ENCODE data around the gene WRAP73. TPM values are rescaled to one million over a fixed set of nuclear protein-coding genes. Genes with fewer than 3 reads are reported as not detected.

WRAP73 gene
- total and polyA plus RNA-seq, 9 of the 15 experiments (the other 6 are each of a cell fraction or from before 2014, with no cell fraction given): 4.3 to 51.8 (median 30.1) TPM

DNA sequence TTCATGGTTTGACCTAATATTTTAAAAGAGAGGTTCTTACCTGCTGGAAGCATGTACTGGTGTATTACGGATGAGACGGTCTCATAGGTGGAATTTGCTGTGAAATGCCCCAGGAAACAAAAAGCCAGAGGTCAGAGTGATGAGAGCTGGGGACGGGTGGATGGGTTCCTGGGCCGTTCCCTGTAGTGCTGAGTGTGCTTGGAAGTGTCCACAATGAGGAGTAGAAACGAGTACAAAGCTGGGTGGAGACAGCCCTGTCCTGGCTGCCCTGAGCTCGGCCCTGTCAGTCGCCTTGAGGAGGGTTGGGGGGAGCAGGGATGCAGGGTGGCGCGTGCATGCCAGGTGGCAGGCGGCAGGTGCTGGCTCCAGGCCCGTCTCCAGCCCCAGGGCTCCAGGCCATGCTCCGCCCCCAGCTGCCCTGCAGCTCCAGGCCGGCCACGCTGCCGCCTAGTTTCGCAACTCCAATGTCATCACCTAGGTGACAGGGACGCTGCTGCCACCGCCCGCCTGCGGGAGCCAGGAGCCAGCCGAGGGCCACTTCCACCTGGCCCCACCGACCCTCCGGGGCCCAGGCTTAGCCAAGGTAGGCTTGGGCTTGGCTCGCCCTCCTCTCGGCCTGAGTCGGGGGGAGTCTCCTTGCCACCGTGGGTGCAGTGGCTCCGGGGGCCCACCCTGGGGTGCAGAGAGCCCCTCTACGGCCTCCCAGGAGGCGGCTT lies 18.8 kb upstream of the WRAP73 start (continued):
- TF ChIP-seq, protein P1, sequence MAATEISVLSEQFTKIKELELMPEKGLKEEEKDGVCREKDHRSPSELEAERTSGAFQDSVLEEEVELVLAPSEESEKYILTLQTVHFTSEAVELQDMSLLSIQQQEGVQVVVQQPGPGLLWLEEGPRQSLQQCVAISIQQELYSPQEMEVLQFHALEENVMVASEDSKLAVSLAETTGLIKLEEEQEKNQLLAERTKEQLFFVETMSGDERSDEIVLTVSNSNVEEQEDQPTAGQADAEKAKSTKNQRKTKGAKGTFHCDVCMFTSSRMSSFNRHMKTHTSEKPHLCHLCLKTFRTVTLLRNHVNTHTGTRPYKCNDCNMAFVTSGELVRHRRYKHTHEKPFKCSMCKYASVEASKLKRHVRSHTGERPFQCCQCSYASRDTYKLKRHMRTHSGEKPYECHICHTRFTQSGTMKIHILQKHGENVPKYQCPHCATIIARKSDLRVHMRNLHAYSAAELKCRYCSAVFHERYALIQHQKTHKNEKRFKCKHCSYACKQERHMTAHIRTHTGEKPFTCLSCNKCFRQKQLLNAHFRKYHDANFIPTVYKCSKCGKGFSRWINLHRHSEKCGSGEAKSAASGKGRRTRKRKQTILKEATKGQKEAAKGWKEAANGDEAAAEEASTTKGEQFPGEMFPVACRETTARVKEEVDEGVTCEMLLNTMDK (IDR thresholded peaks at IDR 0.05; ENCODE audit: borderline replicate concordance, insufficient read depth, low read depth, low read length, poor library complexity, severe bottlenecking): no peak
- TF ChIP-seq MYC (IDR thresholded peaks at IDR 0.05; ENCODE audit: low read depth, low read length) (peak; percentile 70), MYC (CRISPR knock-in tag; IDR thresholded peaks at IDR 0.05; ENCODE audit: borderline replicate concordance, low read depth) (peak; percentile 65; the same call in 1 of the 2 replicates), ZNF217 (CRISPR knock-in tag; IDR thresholded peaks at IDR 0.05) (no peak), HDGF (IDR thresholded peaks at IDR 0.05) (no peak), ZNF311 (CRISPR knock-in tag; IDR thresholded peaks at IDR 0.05) (no peak), TGIF2 (CRISPR knock-in tag; IDR thresholded peaks at IDR 0.05) (no peak), MECOM (CRISPR knock-in tag; IDR thresholded peaks at IDR 0.05) (no peak), ELF2 (CRISPR knock-in tag; IDR thresholded peaks at IDR 0.05) (no peak), ZFP91 (CRISPR knock-in tag; IDR thresholded peaks at IDR 0.05) (no peak), ETS1 (conservative IDR thresholded peaks at IDR 0.05; ENCODE audit: control insufficient read depth, low read depth, low read length) (peak; percentile 65; the same call in 1 of the 2 replicates), PURB (CRISPR knock-in tag; IDR thresholded peaks at IDR 0.05; ENCODE audit: low read depth) (no peak), BRCA1 (IDR thresholded peaks at IDR 0.05) (no peak), BRCA1 (CRISPR knock-in tag; IDR thresholded peaks at IDR 0.05) (no peak), NBN (IDR thresholded peaks at IDR 0.05; ENCODE audit: low read depth) (no peak), ZNF232 (CRISPR knock-in tag; IDR thresholded peaks at IDR 0.05) (no peak), E2F3 (CRISPR knock-in tag; IDR thresholded peaks at IDR 0.05) (no peak), ZNF79 (CRISPR knock-in tag; IDR thresholded peaks at IDR 0.05; ENCODE audit: low read depth) (no peak)
- TF ChIP-seq, protein P2, sequence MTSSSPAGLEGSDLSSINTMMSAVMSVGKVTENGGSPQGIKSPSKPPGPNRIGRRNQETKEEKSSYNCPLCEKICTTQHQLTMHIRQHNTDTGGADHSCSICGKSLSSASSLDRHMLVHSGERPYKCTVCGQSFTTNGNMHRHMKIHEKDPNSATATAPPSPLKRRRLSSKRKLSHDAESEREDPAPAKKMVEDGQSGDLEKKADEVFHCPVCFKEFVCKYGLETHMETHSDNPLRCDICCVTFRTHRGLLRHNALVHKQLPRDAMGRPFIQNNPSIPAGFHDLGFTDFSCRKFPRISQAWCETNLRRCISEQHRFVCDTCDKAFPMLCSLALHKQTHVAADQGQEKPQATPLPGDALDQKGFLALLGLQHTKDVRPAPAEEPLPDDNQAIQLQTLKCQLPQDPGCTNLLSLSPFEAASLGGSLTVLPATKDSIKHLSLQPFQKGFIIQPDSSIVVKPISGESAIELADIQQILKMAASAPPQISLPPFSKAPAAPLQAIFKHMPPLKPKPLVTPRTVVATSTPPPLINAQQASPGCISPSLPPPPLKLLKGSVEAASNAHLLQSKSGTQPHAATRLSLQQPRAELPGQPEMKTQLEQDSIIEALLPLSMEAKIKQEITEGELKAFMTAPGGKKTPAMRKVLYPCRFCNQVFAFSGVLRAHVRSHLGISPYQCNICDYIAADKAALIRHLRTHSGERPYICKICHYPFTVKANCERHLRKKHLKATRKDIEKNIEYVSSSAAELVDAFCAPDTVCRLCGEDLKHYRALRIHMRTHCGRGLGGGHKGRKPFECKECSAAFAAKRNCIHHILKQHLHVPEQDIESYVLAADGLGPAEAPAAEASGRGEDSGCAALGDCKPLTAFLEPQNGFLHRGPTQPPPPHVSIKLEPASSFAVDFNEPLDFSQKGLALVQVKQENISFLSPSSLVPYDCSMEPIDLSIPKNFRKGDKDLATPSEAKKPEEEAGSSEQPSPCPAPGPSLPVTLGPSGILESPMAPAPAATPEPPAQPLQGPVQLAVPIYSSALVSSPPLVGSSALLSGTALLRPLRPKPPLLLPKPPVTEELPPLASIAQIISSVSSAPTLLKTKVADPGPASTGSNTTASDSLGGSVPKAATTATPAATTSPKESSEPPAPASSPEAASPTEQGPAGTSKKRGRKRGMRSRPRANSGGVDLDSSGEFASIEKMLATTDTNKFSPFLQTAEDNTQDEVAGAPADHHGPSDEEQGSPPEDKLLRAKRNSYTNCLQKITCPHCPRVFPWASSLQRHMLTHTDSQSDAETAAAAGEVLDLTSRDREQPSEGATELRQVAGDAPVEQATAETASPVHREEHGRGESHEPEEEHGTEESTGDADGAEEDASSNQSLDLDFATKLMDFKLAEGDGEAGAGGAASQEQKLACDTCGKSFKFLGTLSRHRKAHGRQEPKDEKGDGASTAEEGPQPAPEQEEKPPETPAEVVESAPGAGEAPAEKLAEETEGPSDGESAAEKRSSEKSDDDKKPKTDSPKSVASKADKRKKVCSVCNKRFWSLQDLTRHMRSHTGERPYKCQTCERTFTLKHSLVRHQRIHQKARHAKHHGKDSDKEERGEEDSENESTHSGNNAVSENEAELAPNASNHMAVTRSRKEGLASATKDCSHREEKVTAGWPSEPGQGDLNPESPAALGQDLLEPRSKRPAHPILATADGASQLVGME (CRISPR knock-in tag; IDR thresholded peaks at IDR 0.05): no peak
